Fibroblast of villous mesenchyme (primary cell): ENCODE data around the gene CRHR2. TPM values are rescaled to one million over a fixed set of nuclear protein-coding genes. Genes with fewer than 3 reads are reported as not detected.
"Not testable (repeated sequence)": the region's sequence is repeated elsewhere in the genome, so short reads cannot be mapped to it uniquely, and the experiment has no call there.

Source experiments
- DNase-seq: peaks from one replicate; pipeline ENCODE4 v3.0.0-alpha.2; 2010; ENCODE audit warnings: low read depth
- H3K4me3 ChIP-seq: 2 replicates; pipeline ENCODE4 v1.5.1; 2011; ENCODE audit warnings: low read depth, mild to moderate bottlenecking, low read length
- CTCF ChIP-seq: IDR thresholded peaks from 2 replicates; pipeline ENCODE4 v1.5.1; 2012; ENCODE audit warnings: low read depth, mild to moderate bottlenecking, low read length; ENCODE audit not compliant: insufficient read depth
- total RNA-seq: library from RNA; depleted of rRNA; stranded (reverse); fragments of >200 nt; gene quantifications from 2 replicates; pipeline ENCODE4 v1.2.3, GENCODE V29; 2012

CRHR2 gene
- total RNA-seq, 1 donor, result not detected

- H3K4me3 ChIP-seq, result no peak overlapping the region
- no peak for DNase-seq
These were observed 45.0 kb upstream of the CRHR2 start for GRCh38 chr7:30727061-30727945.

GRCh38 chr7:30726296-30727006, 44.2 kb upstream of the CRHR2 start:
- DNase-seq, result no peak
- no peak for TF ChIP-seq CTCF
- no peak overlapping the region for H3K4me3 ChIP-seq

More at GRCh38 chr7:30727061-30727945, 45.0 kb upstream of the CRHR2 start:
- TF ChIP-seq CTCF, result no peak

GRCh38 chr7:30723776-30724175, 41.5 kb upstream of the CRHR2 start:
- DNase-seq, result no peak
- no peak overlapping the region for H3K4me3 ChIP-seq
- no peak for TF ChIP-seq CTCF

GRCh38 chr7:30722671-30723070, 40.4 kb upstream of the CRHR2 start:
- no peak overlapping the region for H3K4me3 ChIP-seq
- DNase-seq, result no peak
- no peak for TF ChIP-seq CTCF

GRCh38 chr7:30722187-30722586, 39.9 kb upstream of the CRHR2 start:
- H3K4me3 ChIP-seq, result no peak overlapping the region
- no peak for TF ChIP-seq CTCF
- DNase-seq, result no peak

- H3K4me3 ChIP-seq, result no peak overlapping the region
- TF ChIP-seq CTCF, result no peak
- DNase-seq, result no peak
These were observed 39.0 kb upstream of the CRHR2 start for GRCh38 chr7:30721211-30721610.

- not testable (repeated sequence) for H3K4me3 ChIP-seq, DNase-seq
These were observed 37.2 kb upstream of the CRHR2 start for GRCh38 chr7:30719434-30719833.
